GM21447 (cell line): Measurements from ENCODE around the gene CCDC27.

Experiments
- ATAC-seq: cut with Tn5 transposase; IDR thresholded peaks from one replicate; pipeline ENCODE4 v1.9.1; 2021; ENCODE audit not compliant: unreplicated experiment

CCDC27 gene

DNA sequence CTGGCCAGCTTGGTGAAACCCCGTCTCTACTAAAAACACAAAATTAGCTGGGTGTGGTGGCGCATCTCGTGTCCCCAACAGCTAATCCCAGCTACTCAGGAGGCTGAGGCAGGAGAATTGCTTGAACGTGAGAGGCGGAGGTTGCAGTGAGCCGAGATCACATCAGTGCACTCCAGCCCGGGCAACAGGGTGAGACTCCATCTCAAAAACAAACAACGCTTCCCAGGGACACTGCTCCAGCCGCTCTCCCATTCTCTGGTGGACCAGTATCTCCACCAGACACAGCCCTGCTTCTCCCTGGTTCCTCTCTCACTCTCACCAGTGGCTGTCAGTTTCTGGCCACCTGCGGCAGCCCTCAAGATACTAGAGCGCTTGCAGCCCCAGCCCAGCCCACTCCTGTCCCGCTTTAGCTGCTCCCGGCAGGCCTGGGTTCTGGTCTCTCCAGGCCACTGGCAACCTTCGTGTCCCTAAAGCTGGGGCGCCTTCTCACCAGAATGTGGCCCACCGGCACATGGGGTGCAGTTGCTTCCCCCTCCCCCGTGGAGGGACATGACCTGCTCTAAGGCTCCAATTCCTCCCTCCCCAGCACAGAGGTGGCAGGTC is 65.0 kb downstream of the CCDC27 start:
- ATAC-seq: no peak

DNA sequence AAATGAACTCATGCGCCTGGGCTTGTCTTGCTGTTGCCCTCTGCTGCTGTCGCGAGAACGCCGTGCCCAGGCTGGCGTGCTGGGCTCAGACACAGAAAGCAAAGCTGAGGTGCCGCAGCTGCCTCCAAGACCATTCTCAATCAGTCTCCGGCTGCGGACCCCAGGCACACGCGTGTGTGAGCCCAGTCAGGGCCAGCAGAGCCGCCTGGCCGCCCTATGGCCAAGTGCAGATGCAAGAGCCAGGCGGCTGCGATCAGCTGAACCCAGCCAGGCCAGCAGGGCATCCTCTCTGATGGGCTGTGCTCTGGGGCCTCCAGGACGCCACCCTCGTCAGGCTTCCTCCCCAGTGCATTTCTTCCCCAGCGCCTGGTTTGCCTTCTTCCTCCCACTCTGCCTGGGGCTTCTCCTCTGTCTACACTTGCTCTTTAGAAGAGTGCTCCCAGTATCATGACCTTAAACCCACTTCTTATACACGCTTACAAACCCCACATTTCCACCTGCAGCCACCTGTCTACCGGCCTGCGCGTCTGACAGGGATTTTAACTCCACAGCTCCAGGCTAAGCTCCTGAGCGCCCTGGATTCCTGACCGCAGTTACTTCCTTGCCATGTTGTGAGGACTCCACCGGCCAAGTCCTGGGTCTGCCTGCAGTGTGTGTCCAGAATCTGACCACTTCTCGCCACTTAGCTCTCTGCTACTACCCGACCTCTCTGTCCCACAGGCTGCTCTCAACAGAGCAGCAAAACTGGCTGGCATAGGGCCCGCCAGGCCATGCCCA is 65.8 kb downstream of the CCDC27 start:
- ATAC-seq: no peak

DNA sequence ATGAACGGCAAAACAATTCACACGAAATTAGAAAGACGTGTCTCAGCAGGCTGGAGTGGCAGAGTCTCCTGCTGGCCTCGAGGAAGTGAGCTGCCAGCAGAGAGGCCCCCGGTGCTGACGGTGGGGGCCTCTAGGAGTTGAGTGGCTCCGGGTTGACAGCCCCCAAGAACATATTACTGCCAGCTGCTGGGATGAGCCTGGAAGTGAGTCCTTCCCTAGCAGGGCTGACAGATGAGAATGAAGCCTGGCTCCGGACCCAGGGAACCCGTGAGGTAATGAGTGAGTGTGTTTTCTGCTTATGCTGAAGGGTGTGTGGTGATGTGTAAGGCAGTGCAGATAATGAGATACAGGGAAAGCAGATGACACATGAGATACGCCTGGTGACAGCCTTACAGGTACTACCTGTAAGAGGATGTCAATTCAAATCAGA is 67.5 kb downstream of the CCDC27 start:
- no peak for ATAC-seq

DNA sequence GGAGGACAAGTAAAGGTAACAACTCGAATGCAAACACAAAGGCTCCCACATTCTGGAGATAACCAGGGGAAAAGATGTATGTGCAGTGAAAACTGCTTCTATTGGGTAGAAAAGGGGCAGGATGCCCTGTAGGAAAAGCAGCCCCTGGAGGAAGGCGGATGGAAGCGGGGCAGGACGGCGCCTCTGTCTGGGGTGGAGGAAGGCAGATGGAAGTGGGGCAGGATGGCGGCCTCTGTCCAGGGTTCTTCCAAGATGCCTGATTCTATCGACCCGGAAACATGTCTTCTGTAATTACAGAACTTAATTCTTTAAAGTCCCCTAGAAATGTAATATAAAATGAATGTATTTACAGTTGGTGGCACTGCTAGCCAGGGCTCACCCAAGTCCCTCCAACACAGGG is 68.1 kb downstream of the CCDC27 start:
- ATAC-seq: no peak

DNA sequence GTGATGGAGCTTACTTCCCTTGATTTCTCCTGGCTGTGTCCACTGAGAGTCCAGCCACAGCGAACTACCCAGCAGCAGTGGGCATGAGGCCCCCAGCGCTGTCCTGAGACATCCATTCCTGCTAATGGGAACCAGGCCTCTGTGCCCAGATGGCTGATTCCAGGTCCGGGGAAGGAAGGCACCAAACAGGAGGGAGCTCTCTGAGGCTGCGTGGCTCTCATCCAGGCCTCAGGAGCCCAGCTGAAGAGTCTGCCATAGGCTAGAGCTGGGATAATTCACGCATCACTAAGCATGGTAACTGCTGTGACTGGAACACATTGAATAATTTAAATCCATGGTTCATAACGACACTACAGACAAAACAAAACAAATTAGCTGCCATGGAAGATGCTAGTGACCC is 68.8 kb downstream of the CCDC27 start:
- no peak for ATAC-seq
